HCT116 (cell line): ENCODE measurements around the gene XDH. TPM values are rescaled to one million over a fixed set of nuclear protein-coding genes. Genes with fewer than 3 reads are reported as not detected.

Experiments
- ATAC-seq: fragments of 200-7000 bp; cut with Tn5 transposase; 2 replicates; pipeline ENCODE4 v1.9.1; 2020; ENCODE audit warnings: mild to moderate bottlenecking, moderate library complexity
- BruUV-seq: library from RNA; stranded (reverse); fragments of 400-500 nt; replicated peaks from 2 replicates; lab custom pipeline; 2021; lab: Mats Ljungman, UMichigan
- CTCF ChIA-PET: fragments of 300-600 bp; sonication (Branson Sonifier 250); formaldehyde crosslinking; loops from one replicate; lab custom pipeline; 2021; ENCODE audit warnings: antibody characterized with exemption; lab: Charles Lee
- POLR2A ChIA-PET: fragments of 300-600, 350-600 bp; sonication (Branson Sonifier 250); formaldehyde crosslinking; loops from one replicate; lab custom pipeline; 2021; ENCODE audit warnings: antibody characterized with exemption; lab: Charles Lee
- RAD21 ChIA-PET, 2 experiments: fragments of 300-600 bp; sonication (Branson Sonifier 250); formaldehyde crosslinking; loops; one replicate each; lab custom pipeline; 2023; ENCODE audit warnings: low total read pairs in 2 of 2; ENCODE audit not compliant: uncharacterized antibody in 2 of 2, unreplicated experiment in 2 of 2, low non-redundant PET in 1 of 2; lab: Charles Lee
- DNase-seq: peaks from one replicate; pipeline ENCODE4 v3.0.0-alpha.2; 2010; ENCODE audit warnings: low read depth, low spot score
- H2AFZ ChIP-seq: fragments of 200-600 bp; shearing (Covaris generic), sonication (generic); 2 replicates; pipeline ENCODE4 v1.6.1; 2017; ENCODE audit warnings: low read depth, mixed run types, mixed read lengths, antibody characterized with exemption, low read length; ENCODE audit not compliant: poor library complexity, severe bottlenecking
- H3K27ac ChIP-seq: 2 replicates; pipeline ENCODE4 v1.5.1; 2012; ENCODE audit warnings: low read depth, low read length
- H3K27me3 ChIP-seq: fragments of 200-600 bp; sonication (generic); 2 replicates; pipeline ENCODE4 v1.6.1; 2016; ENCODE audit warnings: mixed run types, low read length, mixed read lengths; ENCODE audit not compliant: insufficient read depth
- H3K36me3 ChIP-seq, 2 experiments: fragments of 200-500 bp in 1 of 2; fragments of 200-600 bp in 1 of 2; sonication (Bioruptor generic) in 1 of 2; sonication (generic) in 1 of 2; 2 replicates each; pipeline versions ENCODE4 v1.5.1 to v1.6.1; 2014 to 2016; ENCODE audit warnings: low read length in 2 of 2, inconsistent platforms in 1 of 2, mixed read lengths in 1 of 2, mixed run types in 1 of 2; ENCODE audit not compliant: insufficient read depth in 2 of 2, control insufficient read depth in 1 of 2
- H3K4me1 ChIP-seq, 2 experiments: fragments of 200-600 bp in 1 of 2; sonication (generic) in 1 of 2; 2 replicates each; pipeline versions ENCODE4 v1.5.1 to v1.6.1; 2012 to 2017; ENCODE audit warnings: low read length in 2 of 2, inconsistent platforms in 1 of 2, mild to moderate bottlenecking in 1 of 2, mixed read lengths in 1 of 2, mixed run types in 1 of 2, moderate library complexity in 1 of 2; ENCODE audit not compliant: insufficient read depth in 2 of 2, control insufficient read depth in 1 of 2
- H3K4me2 ChIP-seq: fragments of 200-600 bp; sonication (generic); 2 replicates; pipeline ENCODE4 v1.6.1; 2017; ENCODE audit warnings: mixed run types, low read length, mixed read lengths
- H3K4me3 ChIP-seq, 2 experiments: fragments of 200-600 bp in 1 of 2; sonication (generic) in 1 of 2; replicated peaks in 1 of 2; 2 replicates each; pipeline ENCODE4 v1.5.1; 2011 to 2016; ENCODE audit warnings: low read length in 2 of 2, control low read depth in 1 of 2, low read depth in 1 of 2, mild to moderate bottlenecking in 1 of 2, mixed read lengths in 1 of 2, mixed run types in 1 of 2
- H3K79me2 ChIP-seq: fragments of 200-600 bp; sonication (generic); 2 replicates; pipeline ENCODE4 v1.6.1; 2017; ENCODE audit warnings: mild to moderate bottlenecking, mixed run types, low read length, moderate library complexity, mixed read lengths; ENCODE audit not compliant: insufficient read depth
- H3K9ac ChIP-seq: fragments of 200-600 bp; sonication (generic); 2 replicates; pipeline ENCODE4 v1.6.1; 2016; ENCODE audit warnings: low read length, mixed read lengths
- H3K9me2 ChIP-seq: fragments of 200-600 bp; sonication (generic), shearing (Covaris generic); 2 replicates; pipeline ENCODE4 v1.6.1; 2017; ENCODE audit warnings: mixed run types, mild to moderate bottlenecking, moderate library complexity; ENCODE audit not compliant: insufficient read depth
- H3K9me3 ChIP-seq, 2 experiments: fragments of 200-500 bp in 1 of 2; fragments of 200-600 bp in 1 of 2; sonication (Bioruptor generic) in 1 of 2; sonication (generic) in 1 of 2; 2 replicates each; pipeline ENCODE4 v1.6.1; 2014 to 2017; ENCODE audit warnings: low read length in 2 of 2, mixed read lengths in 2 of 2, inconsistent platforms in 1 of 2, low read depth in 1 of 2, mild to moderate bottlenecking in 1 of 2, mixed run types in 1 of 2, moderate library complexity in 1 of 2; ENCODE audit not compliant: control insufficient read depth in 1 of 2, insufficient read depth in 1 of 2
- H4K20me1 ChIP-seq: fragments of 200-600 bp; sonication (generic), shearing (Covaris generic); 2 replicates; pipeline ENCODE4 v1.6.1; 2017; ENCODE audit warnings: mixed run types, mild to moderate bottlenecking, moderate library complexity; ENCODE audit not compliant: insufficient read depth
- CBX3 ChIP-seq: IDR thresholded peaks from 2 replicates; pipeline ENCODE4 v1.6.1; 2012; ENCODE audit warnings: low read depth
- EGR1 ChIP-seq: IDR thresholded peaks from 2 replicates; pipeline ENCODE4 v1.6.1; 2012; ENCODE audit warnings: low read depth
- EZH2 ChIP-seq: fragments of 200-600 bp; sonication (generic); IDR thresholded peaks from 2 replicates; pipeline ENCODE4 v1.6.1; 2017; ENCODE audit warnings: antibody characterized with exemption, mixed run types
- POLR2A ChIP-seq: IDR thresholded peaks from 2 replicates; pipeline ENCODE4 v1.7.0; 2011; ENCODE audit warnings: borderline replicate concordance; ENCODE audit not compliant: insufficient read depth, insufficient read length; ENCODE audit errors: extremely low read depth
- RAD21 ChIP-seq: IDR thresholded peaks from 2 replicates; pipeline ENCODE4 v1.6.1; 2012; ENCODE audit warnings: low read depth, mild to moderate bottlenecking
- SRF ChIP-seq: IDR thresholded peaks from 2 replicates; pipeline ENCODE4 v1.6.1; 2012; ENCODE audit warnings: low read depth
- YY1 ChIP-seq: IDR thresholded peaks from 2 replicates; pipeline ENCODE4 v1.6.1; 2011; ENCODE audit warnings: low read length, low read depth, moderate library complexity, mild to moderate bottlenecking; ENCODE audit not compliant: insufficient replicate concordance; ENCODE audit errors: extremely low read depth
- ZNF274 ChIP-seq: fragments of 200-500 bp; sonication (Bioruptor generic); IDR thresholded peaks from 2 replicates; pipeline ENCODE4 v1.6.1; 2014; ENCODE audit warnings: mild to moderate bottlenecking, low read depth, low read length, inconsistent platforms
- intact Hi-C: fragments of 100-400 bp; cut with micrococcal nuclease; formaldehyde crosslinking; loops from 2 replicates; pipeline ENCODE4 v1.10.0; 2022
- total RNA-seq: library from RNA; stranded (reverse); gene quantifications from one replicate; pipeline ENCODE4 v1.2.1, GENCODE V29; 2021; ENCODE audit not compliant: unreplicated experiment
- TF ChIP-seq, protein P1 (sequence below): IDR thresholded peaks from 2 replicates; pipeline ENCODE4 v1.6.1; 2012; ENCODE audit warnings: low read depth
- TF ChIP-seq, protein P2 (sequence below): IDR thresholded peaks from 2 replicates; pipeline ENCODE4 v1.6.1; 2011; ENCODE audit warnings: mild to moderate bottlenecking, low read length, moderate library complexity; ENCODE audit not compliant: insufficient replicate concordance; ENCODE audit errors: extremely low read depth
- TF ChIP-seq, protein P3 (sequence below): IDR thresholded peaks from 2 replicates; pipeline ENCODE4 v1.6.1; 2012

Gene XDH
- total RNA-seq, 1 experiment from 2014 or later: 0.15 TPM

DNA sequence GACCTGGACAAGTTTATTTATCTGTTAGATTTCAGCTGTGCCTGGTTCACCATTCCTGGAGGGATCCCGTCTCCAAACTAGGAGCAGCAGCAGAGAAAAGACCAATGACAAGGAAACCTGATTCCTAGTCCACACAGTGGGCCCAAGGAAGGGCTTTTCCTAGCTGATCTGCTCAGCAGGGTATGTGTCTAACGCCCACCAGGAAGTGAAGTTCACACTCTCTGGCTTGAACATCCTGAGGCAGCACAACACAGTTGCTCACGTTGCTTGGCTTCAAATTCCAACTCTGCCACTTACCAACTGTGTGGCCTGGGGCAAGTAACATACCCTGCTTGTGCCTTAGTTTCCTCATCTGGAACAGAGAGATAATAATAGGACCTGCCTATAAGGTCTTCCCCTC is 42.9 kb downstream of the XDH start:
- POLR2A ChIA-PET: no interaction called here
- H2AFZ ChIP-seq: no peak overlapping the region
- H3K79me2 ChIP-seq: no peaks in the 10 kb centered on the region
- H3K9me3 ChIP-seq: no peaks in the 10 kb centered on the region
- no peaks in the 10 kb centered on the region for H3K9me2 ChIP-seq
- no peak overlapping the region for H3K4me2 ChIP-seq
- CTCF ChIA-PET: no interaction called here
- no peaks in the 10 kb centered on the region for H3K4me1 ChIP-seq
- no peak for DNase-seq
- no peak overlapping the region for H3K4me3 ChIP-seq
- H3K27ac ChIP-seq: no peak overlapping the region
- BruUV-seq: no TSS peak
- intact Hi-C loops: no loop called here
- no peaks in the 10 kb centered on the region for H4K20me1 ChIP-seq
- H3K27me3 ChIP-seq: no peaks in the 10 kb centered on the region
- ATAC-seq: no peak
- no peak overlapping the region for H3K9ac ChIP-seq
- RAD21 ChIA-PET: no interaction called here
- TF ChIP-seq, protein P1, sequence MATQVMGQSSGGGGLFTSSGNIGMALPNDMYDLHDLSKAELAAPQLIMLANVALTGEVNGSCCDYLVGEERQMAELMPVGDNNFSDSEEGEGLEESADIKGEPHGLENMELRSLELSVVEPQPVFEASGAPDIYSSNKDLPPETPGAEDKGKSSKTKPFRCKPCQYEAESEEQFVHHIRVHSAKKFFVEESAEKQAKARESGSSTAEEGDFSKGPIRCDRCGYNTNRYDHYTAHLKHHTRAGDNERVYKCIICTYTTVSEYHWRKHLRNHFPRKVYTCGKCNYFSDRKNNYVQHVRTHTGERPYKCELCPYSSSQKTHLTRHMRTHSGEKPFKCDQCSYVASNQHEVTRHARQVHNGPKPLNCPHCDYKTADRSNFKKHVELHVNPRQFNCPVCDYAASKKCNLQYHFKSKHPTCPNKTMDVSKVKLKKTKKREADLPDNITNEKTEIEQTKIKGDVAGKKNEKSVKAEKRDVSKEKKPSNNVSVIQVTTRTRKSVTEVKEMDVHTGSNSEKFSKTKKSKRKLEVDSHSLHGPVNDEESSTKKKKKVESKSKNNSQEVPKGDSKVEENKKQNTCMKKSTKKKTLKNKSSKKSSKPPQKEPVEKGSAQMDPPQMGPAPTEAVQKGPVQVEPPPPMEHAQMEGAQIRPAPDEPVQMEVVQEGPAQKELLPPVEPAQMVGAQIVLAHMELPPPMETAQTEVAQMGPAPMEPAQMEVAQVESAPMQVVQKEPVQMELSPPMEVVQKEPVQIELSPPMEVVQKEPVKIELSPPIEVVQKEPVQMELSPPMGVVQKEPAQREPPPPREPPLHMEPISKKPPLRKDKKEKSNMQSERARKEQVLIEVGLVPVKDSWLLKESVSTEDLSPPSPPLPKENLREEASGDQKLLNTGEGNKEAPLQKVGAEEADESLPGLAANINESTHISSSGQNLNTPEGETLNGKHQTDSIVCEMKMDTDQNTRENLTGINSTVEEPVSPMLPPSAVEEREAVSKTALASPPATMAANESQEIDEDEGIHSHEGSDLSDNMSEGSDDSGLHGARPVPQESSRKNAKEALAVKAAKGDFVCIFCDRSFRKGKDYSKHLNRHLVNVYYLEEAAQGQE: no peak
- no peak for TF ChIP-seq EZH2
- no peak for TF ChIP-seq ZNF274
- no peak for TF ChIP-seq POLR2A
- TF ChIP-seq RAD21: no peak
- TF ChIP-seq CBX3: no peak
- TF ChIP-seq, protein P2, sequence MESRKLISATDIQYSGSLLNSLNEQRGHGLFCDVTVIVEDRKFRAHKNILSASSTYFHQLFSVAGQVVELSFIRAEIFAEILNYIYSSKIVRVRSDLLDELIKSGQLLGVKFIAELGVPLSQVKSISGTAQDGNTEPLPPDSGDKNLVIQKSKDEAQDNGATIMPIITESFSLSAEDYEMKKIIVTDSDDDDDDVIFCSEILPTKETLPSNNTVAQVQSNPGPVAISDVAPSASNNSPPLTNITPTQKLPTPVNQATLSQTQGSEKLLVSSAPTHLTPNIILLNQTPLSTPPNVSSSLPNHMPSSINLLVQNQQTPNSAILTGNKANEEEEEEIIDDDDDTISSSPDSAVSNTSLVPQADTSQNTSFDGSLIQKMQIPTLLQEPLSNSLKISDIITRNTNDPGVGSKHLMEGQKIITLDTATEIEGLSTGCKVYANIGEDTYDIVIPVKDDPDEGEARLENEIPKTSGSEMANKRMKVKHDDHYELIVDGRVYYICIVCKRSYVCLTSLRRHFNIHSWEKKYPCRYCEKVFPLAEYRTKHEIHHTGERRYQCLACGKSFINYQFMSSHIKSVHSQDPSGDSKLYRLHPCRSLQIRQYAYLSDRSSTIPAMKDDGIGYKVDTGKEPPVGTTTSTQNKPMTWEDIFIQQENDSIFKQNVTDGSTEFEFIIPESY: no peak
- TF ChIP-seq, protein P3, sequence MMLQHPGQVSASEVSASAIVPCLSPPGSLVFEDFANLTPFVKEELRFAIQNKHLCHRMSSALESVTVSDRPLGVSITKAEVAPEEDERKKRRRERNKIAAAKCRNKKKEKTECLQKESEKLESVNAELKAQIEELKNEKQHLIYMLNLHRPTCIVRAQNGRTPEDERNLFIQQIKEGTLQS: no peak
- no peak for TF ChIP-seq EGR1
- TF ChIP-seq YY1: no peak
- TF ChIP-seq SRF: no peak
- no peaks in the 10 kb centered on the region for H3K36me3 ChIP-seq
